ENCODE measurements around the gene ASTN1. TPM values are rescaled to one million over a fixed set of nuclear protein-coding genes. Genes with fewer than 3 reads are reported as not detected.

The ASTN1 gene
- total RNA-seq, 2 donors from 2014 or later, result not detected

GRCh38 chr1:176897350-176898236 lies 266.9 kb downstream of the ASTN1 start:
- peak; percentile 36 to 70 for ATAC-seq
- no peaks in the 10 kb centered on the region for H3K36me3 Mint-ChIP-seq
- H3K9me3 Mint-ChIP-seq, result peaks cover 0 to 5% of the 10 kb centered on the region in 2 donors
- H3K27ac Mint-ChIP-seq, result no peak overlapping the region
- DNase-seq (ENCODE audit: low spot score in 2 of 2), result peak in 1 of 2 donors; percentile 55

- Mint-ChIP-seq H3K27ac (no peak overlapping the region), H3K36me3 (no peaks in the 10 kb centered on the region), H3K9me3 (peaks cover 0 to 5% of the 10 kb centered on the region in 2 donors)
- ATAC-seq (no peak), DNase-seq (ENCODE audit: low spot score in 2 of 2) (no peak)
Measured at GRCh38 chr1:176896216-176896615, 268.3 kb downstream of the ASTN1 start.

- Mint-ChIP-seq H3K27ac (no peak overlapping the region), H3K9me3 (peaks cover 0 to 10% of the 10 kb centered on the region in 2 donors), H3K36me3 (peaks cover 0 to 7% of the 10 kb centered on the region in 2 donors)
- ATAC-seq (no peak), DNase-seq (ENCODE audit: low spot score in 2 of 2) (no peak)
Measured at GRCh38 chr1:176894450-176894849, 270.1 kb downstream of the ASTN1 start.

GRCh38 chr1:176893625-176894352 lies 270.7 kb downstream of the ASTN1 start:
- ATAC-seq (no peak), DNase-seq (ENCODE audit: low spot score in 2 of 2) (no peak)
- Mint-ChIP-seq H3K9me3 (peaks cover 0 to 10% of the 10 kb centered on the region in 2 donors), H3K27ac (no peak overlapping the region), H3K36me3 (peaks cover 0 to 7% of the 10 kb centered on the region in 2 donors)

GRCh38 chr1:176888471-176889032 lies 276.0 kb downstream of the ASTN1 start:
- H3K36me3 Mint-ChIP-seq, result peaks cover 0 to 13% of the 10 kb centered on the region in 2 donors
- DNase-seq (ENCODE audit: low spot score in 2 of 2) (no peak), ATAC-seq (no peak)
- H3K27ac Mint-ChIP-seq, result no peak overlapping the region
- peaks cover 5 to 10% of the 10 kb centered on the region in 2 donors for H3K9me3 Mint-ChIP-seq

GRCh38 chr1:176885751-176886150 lies 278.8 kb downstream of the ASTN1 start:
- H3K9me3 Mint-ChIP-seq, result peaks cover 5 to 10% of the 10 kb centered on the region in 2 donors
- H3K27ac Mint-ChIP-seq, result no peak overlapping the region
- ATAC-seq (no peak), DNase-seq (ENCODE audit: low spot score in 2 of 2) (no peak)
- peaks cover 0 to 13% of the 10 kb centered on the region in 2 donors for H3K36me3 Mint-ChIP-seq

- no peak for DNase-seq (ENCODE audit: low spot score in 2 of 2)
- Mint-ChIP-seq H3K36me3 (peaks cover 0 to 13% of the 10 kb centered on the region in 2 donors), H3K9me3 (peaks cover 5 to 10% of the 10 kb centered on the region in 2 donors), H3K27ac (no peak overlapping the region)
- ATAC-seq, result no peak
Measured at GRCh38 chr1:176885341-176885740, 279.2 kb downstream of the ASTN1 start.

GRCh38 chr1:176884911-176885310 lies 279.6 kb downstream of the ASTN1 start:
- Mint-ChIP-seq H3K27ac (no peak overlapping the region), H3K9me3 (peaks cover 5 to 6% of the 10 kb centered on the region in 2 donors), H3K36me3 (peaks cover 0 to 9% of the 10 kb centered on the region in 2 donors)
- ATAC-seq (no peak), DNase-seq (ENCODE audit: low spot score in 2 of 2) (no peak)

- H3K27ac Mint-ChIP-seq, result no peak overlapping the region
- no peak for ATAC-seq
Measured at GRCh38 chr1:176884286-176884685, 280.2 kb downstream of the ASTN1 start.

GRCh38 chr1:176880955-176881595 lies 283.4 kb downstream of the ASTN1 start:
- DNase-seq (ENCODE audit: low spot score in 2 of 2) (peak in 1 of 2 donors; percentile 57), ATAC-seq (peak in 1 of 2 donors; percentile 40)
- Mint-ChIP-seq H3K9me3 (no peaks in the 10 kb centered on the region), H3K36me3 (no peaks in the 10 kb centered on the region), H3K27ac (no peak overlapping the region)

More at GRCh38 chr1:176884286-176884685, 280.2 kb downstream of the ASTN1 start:
- H3K36me3 Mint-ChIP-seq, result peaks cover 0 to 6% of the 10 kb centered on the region in 2 donors
- H3K9me3 Mint-ChIP-seq, result peaks cover 5% of the 10 kb centered on the region in 2 donors
- DNase-seq (ENCODE audit: low spot score in 2 of 2), result no peak

- no peaks in the 10 kb centered on the region for H3K36me3 Mint-ChIP-seq
- ATAC-seq (no peak), DNase-seq (ENCODE audit: low spot score in 2 of 2) (no peak)
- H3K9me3 Mint-ChIP-seq, result no peaks in the 10 kb centered on the region
- H3K27ac Mint-ChIP-seq, result no peak overlapping the region
Measured at GRCh38 chr1:176879784-176880620, 284.5 kb downstream of the ASTN1 start.

GRCh38 chr1:176878750-176879536 lies 285.6 kb downstream of the ASTN1 start:
- Mint-ChIP-seq H3K9me3 (no peaks in the 10 kb centered on the region), H3K36me3 (no peaks in the 10 kb centered on the region), H3K27ac (no peak overlapping the region)
- ATAC-seq (no peak), DNase-seq (ENCODE audit: low spot score in 2 of 2) (no peak)

GRCh38 chr1:176877557-176877956 lies 287.0 kb downstream of the ASTN1 start:
- Mint-ChIP-seq H3K36me3 (no peaks in the 10 kb centered on the region), H3K27ac (no peak overlapping the region), H3K9me3 (peaks cover 0 to 3% of the 10 kb centered on the region in 2 donors)
- ATAC-seq (no peak), DNase-seq (ENCODE audit: low spot score in 2 of 2) (no peak)

- H3K9me3 Mint-ChIP-seq, result peaks cover 0 to 4% of the 10 kb centered on the region in 2 donors
- DNase-seq (ENCODE audit: low spot score in 2 of 2) (no peak), ATAC-seq (no peak)
- no peaks in the 10 kb centered on the region for H3K36me3 Mint-ChIP-seq
- H3K27ac Mint-ChIP-seq, result no peak overlapping the region
Measured at GRCh38 chr1:176876966-176877515, 287.5 kb downstream of the ASTN1 start.

- DNase-seq (ENCODE audit: low spot score in 2 of 2) (no peak), ATAC-seq (no peak)
- peaks cover 4 to 5% of the 10 kb centered on the region in 2 donors for H3K9me3 Mint-ChIP-seq
- H3K36me3 Mint-ChIP-seq, result no peaks in the 10 kb centered on the region
- no peak overlapping the region for H3K27ac Mint-ChIP-seq
Measured at GRCh38 chr1:176869577-176869976, 294.9 kb downstream of the ASTN1 start.

Data from activated naive CD4-positive, alpha-beta T cell treated with anti-CD3 and anti-CD28 coated beads, Interleukin-2, amount 50 U/mL, for 72 hours (primary cell).